Jurkat, Clone E6-1 (cell line): Measurements from ENCODE around the gene MOB2.
A peak's percentile ranks its signal among the peaks of the same experiment; 100 is the strongest.

Source experiments
- DNase-seq: peaks from one replicate; pipeline ENCODE4 v3.0.0-alpha.2; 2011; ENCODE audit warnings: low read depth, low spot score
- H3K4me3 ChIP-seq: 2 replicates; pipeline ENCODE4 v1.5.1; 2011; ENCODE audit warnings: mild to moderate bottlenecking, low read length, control low read depth, moderate library complexity

Gene MOB2

DNA sequence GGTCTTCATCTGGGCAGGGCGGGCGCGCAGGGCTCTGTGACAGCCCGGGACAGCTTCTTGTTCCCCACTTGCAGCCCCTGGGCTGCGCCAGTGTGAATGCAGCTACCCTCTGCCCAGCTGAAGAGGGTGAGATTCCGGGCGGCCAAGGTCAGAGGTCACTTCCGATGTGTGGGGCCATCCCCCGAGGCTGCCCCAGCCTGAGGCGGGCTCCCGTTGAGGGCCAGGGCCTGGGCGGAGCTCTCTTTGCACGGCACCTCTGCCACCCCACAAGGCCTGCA is 23.9 kb downstream of the MOB2 start:
- DNase-seq: no peak
- no peak overlapping the region for H3K4me3 ChIP-seq

DNA sequence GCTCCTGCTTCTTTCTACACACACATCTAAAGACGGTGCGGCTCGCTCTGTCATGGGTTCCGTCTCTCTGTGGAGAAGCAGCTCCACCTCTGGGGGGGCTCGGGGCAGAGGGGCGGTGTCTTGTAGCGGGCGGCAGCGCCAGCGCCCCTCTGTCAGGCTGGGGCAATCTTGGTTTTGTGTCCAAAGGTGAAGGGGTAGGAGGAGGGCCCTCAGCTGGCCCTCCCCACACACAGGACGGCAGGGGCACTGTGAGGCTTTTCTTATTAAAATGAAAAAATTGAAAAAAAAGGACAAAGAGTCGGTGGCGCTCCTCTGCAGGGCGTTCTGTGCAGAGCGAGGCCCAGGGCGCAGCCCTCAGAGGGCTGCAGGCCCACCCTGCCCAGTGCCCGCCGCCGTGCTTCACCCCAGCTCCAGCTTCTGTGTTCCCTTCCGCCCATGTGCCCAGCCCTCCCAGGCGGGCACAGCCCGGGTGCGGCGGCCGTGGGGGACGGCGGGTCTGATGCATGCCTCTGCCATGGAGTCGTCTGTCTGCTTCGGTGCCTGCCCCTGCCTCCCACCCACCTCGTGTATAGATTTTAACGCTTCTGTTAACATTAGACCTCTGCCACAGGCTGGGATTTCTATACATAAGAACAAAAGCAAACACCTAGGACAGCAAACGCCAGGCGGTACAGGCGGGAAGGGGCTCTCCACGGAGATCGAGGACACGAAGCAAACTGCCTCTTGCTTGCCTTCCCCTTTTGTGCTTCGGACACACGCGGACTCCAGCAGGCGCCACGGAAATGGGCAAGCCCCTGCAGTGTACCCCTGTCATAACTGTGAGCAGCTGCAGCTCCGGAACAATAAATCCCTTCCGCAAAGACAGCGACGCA is 24.5 kb downstream of the MOB2 start:
- no peak for DNase-seq
- no peak overlapping the region for H3K4me3 ChIP-seq

DNA sequence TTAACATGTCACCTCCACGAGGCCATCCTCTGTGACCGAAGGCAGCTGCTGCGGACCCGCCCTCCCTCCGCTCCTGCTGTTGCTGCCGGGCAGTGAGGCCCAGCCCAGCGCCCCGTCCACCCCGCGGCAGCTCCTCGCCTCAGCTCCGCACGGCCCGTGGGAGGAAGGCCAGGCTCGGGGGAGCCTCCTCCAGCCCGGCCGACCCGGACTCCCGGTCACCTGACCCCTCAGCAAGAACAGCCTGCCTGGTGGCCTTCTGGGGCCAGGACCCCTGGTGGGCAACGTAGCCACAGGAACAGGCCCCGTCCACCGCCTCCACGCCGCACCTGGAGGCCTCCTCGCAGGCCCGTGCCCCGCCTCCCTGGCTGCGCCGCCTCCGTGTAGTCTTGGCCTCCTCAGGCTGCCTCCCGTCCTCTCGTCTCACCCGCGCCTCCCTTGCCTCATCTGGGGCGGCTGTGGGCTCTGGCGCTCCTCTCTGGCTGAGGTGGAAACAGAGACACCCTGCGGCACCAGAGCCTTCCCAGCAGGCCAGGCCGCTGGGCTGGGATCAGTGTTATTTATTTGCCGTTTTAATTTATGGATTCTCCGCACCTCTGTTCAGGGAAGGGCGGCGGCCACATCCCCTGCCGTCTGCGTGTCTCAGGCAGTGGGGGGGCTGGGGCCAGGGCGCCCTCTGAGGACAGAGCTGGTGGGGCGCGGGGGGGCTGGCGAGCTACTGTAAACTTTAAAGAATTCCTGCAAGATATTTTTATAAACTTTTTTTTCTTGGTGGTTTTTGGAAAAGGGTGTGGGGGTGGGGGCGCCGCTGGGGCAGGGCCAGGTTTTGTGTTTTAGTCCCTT is 25.4 kb downstream of the MOB2 start:
- no peak for DNase-seq
- H3K4me3 ChIP-seq: no peak overlapping the region

DNA sequence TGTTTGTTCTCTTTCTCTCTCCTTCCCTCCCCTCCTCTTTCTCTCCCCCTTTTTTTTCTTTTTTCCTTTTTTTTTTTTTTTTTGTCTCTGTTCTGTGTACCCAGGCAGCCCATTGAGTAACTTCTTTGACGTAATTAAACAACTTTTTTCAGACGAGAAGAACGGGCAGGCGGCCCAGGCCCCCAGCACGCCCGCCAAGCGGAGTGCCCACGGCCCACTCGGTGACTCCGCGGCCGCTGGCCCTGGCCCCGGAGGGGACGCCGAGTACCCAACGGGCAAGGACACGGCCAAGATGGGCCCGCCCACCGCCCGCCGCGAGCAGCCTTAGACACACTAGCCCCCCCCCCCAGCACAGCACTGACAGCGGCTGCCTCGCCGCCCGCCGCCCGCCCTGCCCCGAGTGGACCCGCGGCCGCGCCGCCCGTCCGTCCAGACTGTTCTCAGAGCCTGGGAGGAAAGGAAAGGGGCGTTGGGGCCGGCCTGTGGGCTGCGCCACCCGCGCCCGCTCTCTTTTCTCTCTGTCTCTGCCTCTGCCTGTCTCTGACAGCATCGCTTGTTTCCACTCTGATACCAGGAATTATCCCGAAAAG is 26.1 kb downstream of the MOB2 start:
- no peak for DNase-seq
- H3K4me3 ChIP-seq: no peak overlapping the region

DNA sequence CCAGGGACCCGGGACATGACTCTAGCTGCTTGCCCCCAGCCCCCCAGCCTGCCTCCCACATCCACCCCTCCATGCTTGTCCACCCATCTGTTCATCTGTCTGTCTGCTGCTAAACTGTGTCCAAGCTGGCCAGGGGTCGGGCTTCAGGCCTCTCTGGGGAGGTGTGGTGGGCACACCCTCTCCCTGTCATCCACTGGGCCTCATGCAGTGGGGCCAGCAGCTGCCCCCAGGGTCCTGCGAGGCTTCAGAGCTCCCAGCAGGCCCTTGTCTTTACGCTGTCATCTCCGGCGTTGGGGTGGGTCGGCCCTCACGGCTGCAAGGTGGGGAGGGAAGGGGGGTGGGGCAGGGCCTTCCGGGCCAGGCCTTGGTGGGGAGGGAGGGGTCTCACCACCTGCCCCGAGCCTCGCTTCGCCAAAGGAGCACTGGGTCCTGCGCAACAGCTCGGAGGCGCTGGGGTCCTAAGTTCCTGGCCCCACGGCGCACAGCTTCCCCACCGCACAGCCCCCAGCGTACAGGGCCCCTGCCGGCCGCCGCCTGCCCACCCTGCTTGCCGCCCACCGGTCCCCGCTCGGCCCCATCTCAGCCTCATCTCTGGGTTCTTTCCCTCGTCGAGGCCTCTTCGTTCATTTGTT is 26.7 kb downstream of the MOB2 start:
- H3K4me3 ChIP-seq: no peak overlapping the region
- no peak for DNase-seq

DNA sequence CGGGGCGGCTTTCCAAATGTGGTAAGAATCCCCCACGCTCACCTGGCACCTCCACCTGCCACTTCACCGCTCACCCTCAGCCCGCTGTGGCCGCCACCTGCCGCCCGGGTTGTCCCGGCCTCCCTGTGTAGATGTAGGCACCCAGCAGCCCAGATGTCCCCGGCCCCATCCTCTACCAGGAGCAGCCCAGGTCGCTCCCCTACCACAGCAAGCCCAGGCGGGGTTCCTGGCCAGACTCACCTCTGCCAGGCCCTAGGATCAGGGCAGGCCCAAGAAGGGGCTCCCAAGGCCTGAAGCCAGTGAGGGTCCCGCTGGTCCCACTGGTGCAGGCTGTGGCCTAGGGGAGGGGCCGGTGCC is 27.4 kb downstream of the MOB2 start:
- no peak for DNase-seq
- H3K4me3 ChIP-seq: no peak overlapping the region

DNA sequence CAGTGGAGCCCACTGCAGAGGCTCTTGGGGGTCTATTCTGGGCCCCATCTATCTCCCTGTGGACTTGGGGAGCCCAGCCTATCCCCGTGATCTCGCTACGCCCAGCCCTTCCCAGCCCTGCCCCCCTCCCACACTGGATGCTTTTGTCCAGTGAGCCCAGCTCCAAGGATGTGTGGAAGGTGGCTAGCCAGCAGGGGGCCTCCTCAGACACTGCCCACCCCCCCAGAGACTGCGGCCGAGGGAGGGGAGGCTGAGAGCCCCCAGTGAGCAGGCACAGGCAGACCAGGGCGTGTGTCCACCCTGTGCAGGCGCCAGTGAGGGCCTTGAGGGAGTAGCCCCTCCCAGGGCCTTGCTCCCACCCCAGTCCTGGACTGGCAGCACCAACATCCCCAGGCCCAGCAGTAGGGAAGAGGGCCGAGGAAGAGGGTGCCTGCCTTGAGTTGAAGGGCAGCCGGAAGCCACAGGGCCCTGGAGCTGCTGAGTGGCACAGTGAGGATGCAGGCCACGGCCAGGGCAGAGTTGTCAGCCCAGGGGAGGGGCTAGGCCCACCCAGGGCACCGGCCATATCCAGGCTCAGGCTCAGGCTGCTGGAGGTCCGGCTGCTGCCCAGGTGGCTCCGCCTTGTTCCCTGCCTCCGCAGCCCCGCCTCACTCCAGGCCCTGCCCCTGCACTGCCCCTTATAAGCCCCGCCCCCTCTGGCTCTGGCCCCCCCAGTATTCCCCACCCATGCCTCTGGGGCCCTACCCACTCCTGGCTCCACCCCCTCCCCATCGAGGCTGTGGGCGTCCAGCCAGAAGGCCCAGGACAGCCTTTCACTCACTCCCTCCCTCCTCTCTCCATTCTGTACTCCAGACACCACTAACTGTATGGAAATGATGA is 28.0 kb downstream of the MOB2 start:
- DNase-seq: no peak
- H3K4me3 ChIP-seq: no peak overlapping the region

DNA sequence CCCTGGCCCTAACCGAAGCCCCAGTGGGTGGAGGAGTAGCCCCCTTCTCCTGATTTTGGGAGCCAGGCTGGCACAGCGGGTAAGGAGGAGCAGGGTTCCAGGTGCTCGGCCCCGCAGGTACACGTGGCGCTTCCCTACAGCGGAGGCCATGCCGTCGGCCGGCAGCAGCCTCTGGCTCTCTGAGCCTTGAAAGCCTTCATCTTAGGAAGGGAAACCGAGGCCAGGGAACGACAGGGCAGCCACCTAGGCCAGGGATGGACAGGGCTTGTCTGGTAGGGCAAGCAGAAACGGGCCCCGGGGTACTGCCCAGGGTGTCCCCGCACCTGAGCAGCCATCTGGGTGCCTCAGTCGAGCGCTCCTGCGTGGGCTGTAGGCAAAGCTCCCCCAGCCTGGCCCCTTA is 28.7 kb downstream of the MOB2 start:
- DNase-seq: no peak
- H3K4me3 ChIP-seq: no peak overlapping the region

DNA sequence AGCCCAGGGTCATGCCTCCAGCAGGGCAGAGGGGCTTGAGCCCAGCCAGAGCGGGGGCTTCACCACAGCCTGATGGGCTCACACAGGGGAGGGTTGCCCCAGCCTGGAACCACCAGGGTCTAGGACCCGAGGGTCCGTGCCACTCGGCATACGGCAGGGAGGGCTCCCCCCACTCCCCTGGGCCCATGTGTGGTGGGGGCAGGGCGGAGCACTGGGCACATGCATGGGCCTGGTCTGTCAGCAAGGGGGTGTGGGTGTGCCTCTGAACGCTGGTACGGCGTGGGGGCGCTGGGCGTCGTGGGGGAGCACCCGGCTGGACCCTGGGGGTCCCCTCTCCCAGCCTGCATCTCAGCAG is 29.3 kb downstream of the MOB2 start:
- DNase-seq: no peak
- no peak overlapping the region for H3K4me3 ChIP-seq

DNA sequence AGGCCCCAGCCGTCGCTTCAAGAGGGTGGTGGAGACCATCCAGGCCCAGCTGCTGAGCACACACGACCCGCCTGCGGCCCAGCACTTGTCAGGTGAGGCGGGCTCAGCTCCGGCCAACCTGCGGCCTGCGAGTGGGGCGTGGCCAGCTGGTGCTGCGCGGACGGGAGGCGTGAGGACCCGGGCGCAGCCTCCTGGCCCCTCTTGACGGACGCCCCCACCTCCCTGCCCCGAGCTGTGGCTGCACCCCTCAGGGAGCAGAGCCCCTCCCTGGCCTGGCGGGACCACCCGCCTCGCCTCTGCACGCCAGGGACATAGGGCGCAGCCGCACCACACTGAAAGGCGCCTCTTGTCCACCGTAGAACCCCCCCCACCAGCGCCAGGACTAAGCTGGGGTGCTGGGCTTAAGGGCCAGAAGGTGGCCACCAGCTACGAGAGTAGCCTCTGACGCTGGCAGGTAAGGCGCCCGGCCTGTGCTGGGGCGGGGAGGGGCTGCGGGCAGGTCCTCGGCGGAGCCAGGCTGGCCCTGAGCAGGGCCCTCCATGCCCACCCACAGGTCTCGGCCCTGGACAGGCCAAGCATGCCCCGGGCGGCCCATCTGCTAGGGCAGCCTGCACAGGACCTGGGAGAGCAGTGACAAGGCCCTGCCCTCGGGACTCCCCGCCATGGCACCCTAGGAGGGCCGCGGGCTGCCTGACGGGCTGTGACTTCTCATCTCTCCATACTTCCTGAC is 29.8 kb downstream of the MOB2 start:
- no peak for DNase-seq
- no peak overlapping the region for H3K4me3 ChIP-seq

DNA sequence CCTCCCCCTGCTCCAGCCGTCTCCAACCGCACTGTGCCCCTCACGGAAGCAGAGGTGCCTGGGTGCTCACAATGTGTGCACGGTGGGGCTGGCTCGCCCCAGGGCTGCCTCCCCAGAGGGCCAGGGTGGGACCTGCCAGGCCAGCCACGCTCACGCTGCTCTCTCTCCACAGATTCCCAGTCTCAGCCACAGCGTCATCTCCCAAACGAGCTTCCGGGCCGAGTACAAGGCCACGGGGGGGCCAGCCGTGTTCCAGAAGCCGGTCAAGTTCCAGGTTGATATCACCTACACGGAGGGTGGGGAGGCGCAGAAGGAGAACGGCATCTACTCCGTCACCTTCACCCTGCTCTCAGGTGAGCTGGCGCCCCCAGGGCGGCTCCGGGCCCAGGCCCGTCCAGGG is 30.4 kb downstream of the MOB2 start:
- no peak for DNase-seq

DNA sequence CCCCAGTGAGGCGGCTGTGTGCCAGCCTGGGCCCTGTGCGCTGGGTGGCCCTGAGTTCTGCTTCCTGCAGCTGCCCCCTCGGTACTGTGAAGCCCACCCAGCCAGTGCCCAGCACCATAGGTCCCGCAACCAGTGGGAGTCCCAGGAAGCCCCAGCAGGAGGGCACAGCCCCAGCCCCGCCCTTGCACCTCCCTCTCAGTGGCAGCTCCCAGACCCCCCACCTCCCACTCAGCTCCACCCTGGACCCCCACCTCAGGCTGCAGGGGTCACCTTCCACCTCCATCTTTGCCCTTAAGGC is 30.9 kb downstream of the MOB2 start:
- DNase-seq: no peak
- no peak overlapping the region for H3K4me3 ChIP-seq

More for the DNA sequence above, 30.4 kb downstream of the MOB2 start:
- H3K4me3 ChIP-seq: no peak overlapping the region

DNA sequence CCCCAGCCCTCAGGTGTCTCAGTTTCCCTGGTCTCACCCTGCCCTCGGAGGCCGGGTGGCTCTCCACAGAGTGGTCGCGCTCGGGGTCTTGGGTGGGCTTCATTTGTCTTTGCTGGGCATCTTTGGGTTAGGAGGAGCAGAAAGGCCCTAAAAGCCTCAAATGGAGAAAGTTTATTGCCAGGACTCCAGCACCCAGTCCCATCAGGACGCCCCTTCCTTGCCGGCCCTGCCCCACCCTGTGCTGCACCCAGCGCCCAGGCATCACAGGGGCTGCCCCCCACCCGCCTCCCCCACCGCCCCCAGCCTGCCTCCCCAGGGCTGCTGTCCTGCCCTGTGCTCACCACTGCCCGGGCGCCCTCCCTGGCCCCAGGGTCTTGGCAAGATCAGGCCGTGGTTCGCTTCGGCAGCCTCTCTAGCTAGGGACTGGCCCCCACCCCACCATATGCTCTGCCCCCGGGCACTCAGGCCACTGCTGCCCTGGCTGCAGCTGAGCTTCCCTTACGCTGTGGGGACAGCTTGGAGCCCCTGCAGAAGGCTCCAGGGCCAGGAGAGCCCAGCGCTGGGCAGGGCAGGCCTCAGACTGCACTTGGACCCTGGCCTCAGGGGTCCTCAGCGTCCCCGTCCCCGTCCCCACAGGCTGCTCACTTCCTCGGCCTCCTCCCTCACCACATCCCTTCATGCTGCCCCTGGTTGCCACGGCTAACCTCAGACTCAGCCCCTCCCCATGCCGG is 31.4 kb downstream of the MOB2 start:
- H3K4me3 ChIP-seq: no peak overlapping the region
- DNase-seq: no peak

DNA sequence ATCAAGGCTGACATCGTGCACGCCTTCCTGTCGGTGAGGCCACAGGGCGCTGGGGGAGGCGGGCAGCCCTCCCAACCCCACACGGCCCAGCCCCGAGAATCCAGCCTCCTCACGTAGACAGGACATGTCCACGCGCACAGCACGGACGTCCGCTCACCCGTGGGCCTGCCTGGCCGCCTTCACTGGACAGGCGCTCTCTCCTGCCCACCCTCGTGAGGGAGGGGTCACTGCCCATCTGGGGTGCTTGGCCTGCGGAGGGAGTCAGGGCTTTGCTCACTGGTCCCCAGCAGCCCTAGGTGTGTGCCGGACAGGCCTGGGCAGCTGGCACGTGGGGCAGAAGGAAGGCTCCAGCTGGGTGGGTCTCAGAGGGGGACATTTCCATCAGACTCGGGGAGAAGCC is 32.0 kb downstream of the MOB2 start:
- DNase-seq: no peak
- no peak overlapping the region for H3K4me3 ChIP-seq

DNA sequence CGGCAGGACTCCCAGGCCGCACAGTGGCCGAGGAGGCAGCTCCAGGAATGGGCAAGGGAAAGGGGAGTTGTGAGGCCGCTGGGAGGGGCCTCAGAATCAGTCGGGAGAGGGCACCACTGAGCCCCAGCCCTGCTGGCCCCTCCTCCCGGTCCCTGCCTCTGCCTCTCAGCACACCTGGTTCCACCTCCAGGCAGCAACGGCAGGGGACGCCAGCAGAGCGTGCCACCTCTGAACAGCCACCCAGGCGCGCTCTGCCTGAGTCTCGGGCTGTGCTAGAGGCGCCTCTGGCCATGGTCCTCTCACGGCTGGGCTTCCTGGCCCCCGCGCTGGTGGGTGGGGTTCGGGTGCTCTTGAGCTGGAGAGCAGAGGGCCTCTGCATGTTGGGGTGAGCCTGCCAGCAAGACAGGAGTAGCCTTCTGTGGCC is 33.0 kb downstream of the MOB2 start:
- no peak overlapping the region for H3K4me3 ChIP-seq
- peak; percentile 34 for DNase-seq

DNA sequence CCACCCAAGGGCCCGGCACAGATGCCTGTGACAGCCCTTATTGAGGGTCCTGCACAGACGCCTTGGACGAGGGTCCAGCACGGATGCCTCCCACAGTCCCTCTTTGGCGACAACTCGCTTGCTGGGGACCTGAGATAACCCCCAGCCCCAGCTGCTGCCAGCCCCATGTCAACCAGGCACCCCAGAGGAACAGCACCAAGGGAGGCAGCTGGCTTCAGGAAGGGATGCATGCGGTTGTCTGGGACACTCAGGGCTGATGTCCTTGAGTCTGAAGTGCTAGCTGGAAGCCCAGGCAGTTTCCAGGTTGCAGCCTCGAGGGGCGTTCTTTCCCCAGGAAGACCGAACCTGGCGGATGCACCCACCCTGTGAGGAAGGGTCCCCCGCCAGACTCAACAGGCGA is 33.8 kb downstream of the MOB2 start:
- H3K4me3 ChIP-seq: no peak overlapping the region
- DNase-seq: no peak

DNA sequence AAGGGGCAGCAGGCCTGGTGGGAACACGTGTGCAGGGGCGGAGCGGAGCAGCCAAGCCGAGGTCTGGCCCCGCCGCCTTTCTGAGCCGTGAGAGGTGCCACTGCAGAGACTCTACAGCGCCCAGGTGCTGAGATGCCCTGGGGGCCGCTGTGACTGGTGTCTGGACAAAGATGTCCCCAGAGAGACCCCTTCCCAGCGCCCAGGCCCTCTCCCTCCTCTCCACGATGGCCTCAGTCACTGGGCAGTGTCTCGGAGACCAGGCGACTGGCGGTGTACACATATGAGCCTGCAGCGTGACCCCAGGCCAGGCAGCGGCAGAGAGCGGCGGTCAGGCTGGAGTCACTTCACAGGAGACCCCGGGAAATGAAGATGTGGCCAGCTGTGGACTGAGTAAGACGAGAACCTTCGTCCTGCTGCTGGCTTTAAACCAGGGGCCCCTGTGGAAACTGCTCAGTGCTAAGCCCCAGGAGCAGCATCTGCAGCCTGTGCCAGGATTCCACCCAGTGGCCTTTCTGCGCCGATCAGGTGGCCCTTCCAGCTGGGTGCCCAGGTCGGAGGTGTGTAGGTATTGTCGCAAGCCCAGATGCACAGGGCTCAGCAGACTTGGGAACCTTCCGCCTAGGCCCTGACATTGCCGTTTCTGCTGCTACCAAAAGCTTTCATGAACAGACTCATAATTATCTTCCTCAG is 34.7 kb downstream of the MOB2 start:
- no peak for DNase-seq
- H3K4me3 ChIP-seq: no peak overlapping the region
